LoVo (cell line): ENCODE data around the gene MUC5B.
"Not testable (repeated sequence)": the region's sequence is repeated elsewhere in the genome, so short reads cannot be mapped to it uniquely, and the experiment has no call there.

Experiments used
- DNase-seq: peaks from one replicate; pipeline ENCODE4 v3.0.0-alpha.2; 2016; ENCODE audit warnings: low spot score

MUC5B gene

DNA sequence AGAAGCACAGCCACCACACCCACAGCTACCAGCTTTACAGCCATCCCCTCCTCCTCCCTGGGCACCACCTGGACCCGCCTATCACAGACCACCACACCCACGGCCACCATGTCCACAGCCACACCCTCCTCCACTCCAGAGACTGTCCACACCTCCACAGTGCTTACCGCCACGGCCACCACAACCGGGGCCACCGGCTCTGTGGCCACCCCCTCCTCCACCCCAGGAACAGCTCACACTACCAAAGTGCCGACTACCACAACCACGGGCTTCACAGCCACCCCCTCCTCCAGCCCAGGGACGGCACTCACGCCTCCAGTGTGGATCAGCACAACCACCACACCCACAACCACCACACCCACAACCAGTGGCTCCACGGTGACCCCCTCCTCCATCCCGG, 27.5 kb downstream of the MUC5B start:
- not testable (repeated sequence) for DNase-seq

DNA sequence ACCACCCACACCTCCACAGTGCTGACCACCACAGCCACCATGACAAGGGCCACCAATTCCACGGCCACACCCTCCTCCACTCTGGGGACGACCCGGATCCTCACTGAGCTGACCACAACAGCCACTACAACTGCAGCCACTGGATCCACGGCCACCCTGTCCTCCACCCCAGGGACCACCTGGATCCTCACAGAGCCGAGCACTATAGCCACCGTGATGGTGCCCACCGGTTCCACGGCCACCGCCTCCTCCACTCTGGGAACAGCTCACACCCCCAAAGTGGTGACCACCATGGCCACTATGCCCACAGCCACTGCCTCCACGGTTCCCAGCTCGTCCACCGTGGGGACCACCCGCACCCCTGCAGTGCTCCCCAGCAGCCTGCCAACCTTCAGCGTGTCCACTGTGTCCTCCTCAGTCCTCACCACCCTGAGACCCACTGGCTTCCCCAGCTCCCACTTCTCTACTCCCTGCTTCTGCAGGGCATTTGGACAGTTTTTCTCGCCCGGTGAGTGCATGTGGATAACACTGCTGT, 28.4 kb downstream of the MUC5B start:
- no peak for DNase-seq

DNA sequence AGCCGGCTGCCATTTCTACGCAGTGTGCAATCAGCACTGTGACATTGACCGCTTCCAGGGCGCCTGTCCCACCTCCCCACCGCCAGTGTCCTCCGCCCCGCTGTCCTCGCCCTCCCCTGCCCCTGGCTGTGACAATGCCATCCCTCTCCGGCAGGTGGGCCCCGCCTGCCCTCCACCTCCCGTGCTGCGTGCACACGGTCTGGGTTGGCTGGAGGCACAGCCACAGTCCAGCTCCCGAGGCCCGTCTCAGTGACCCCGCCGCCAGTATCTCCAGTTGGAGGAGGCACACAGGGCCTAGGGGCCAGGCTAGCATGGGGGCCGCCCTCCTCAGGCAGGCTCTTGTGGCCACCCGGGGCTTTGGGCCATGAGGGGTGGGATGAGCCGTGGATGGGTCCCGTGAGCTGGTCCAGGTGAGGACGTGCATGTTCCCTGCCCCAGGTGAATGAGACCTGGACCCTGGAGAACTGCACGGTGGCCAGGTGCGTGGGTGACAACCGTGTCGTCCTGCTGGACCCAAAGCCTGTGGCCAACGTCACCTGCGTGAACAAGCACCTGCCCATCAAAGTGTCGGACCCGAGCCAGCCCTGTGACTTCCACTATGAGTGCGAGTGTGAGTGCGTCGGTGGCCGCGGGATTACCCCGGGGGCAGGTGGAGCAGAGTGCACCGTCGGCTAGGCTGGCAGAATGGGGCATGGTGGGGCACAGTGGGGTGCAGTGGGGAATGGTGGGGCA, 29.7 kb downstream of the MUC5B start:
- no peak for DNase-seq

DNA sequence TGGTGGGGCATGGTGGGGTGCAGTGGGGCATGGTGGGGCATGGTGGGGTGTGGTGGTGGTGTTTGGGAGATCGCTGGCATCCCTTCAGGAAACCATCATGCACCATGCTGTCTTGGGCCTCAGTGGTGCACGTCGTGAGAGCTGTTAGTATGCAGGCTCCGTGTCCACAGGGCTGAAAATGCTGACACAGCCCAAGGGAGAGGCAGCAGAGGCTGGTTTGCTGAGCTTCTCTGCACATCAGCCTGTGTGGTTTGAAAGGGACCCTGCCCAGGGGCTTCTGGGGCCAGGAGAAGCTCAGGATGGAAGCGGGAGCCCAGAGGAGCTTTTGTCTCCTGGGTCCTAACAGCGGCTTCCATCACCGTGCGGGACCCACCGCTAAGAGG, 30.2 kb downstream of the MUC5B start:
- DNase-seq, result no peak

DNA sequence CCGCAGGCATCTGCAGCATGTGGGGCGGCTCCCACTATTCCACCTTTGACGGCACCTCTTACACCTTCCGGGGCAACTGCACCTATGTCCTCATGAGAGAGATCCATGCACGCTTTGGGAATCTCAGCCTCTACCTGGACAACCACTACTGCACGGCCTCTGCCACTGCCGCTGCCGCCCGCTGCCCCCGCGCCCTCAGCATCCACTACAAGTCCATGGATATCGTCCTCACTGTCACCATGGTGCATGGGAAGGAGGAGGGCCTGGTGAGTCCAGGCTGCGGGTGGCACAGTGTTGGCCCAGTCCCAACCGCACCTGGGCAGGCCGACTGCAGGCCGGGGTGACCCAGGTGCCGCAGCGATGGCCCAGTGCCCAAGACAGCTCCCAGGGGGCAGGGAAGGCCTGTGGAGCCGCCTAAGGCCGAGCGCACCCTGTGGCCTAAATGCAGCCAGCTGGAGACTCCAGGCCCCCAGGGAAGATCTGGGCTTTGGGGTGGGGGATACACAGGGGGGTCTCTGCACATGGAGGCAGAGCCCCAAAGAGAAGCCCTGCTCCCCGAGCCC, 31.3 kb downstream of the MUC5B start:
- DNase-seq, result no peak

DNA sequence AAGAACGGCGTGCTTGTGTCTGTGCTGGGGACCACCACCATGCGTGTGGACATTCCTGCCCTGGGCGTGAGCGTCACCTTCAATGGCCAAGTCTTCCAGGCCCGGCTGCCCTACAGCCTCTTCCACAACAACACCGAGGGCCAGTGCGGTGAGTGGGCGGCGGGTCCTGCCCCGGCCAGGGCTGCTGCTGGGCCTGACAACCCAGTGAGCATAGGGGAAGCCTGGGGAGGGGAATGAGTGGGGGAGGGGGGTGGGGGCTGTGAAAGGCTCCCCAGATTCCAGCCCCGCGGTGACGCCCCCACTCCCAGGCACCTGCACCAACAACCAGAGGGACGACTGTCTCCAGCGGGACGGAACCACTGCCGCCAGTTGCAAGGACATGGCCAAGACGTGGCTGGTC, 31.9 kb downstream of the MUC5B start:
- no peak for DNase-seq

DNA sequence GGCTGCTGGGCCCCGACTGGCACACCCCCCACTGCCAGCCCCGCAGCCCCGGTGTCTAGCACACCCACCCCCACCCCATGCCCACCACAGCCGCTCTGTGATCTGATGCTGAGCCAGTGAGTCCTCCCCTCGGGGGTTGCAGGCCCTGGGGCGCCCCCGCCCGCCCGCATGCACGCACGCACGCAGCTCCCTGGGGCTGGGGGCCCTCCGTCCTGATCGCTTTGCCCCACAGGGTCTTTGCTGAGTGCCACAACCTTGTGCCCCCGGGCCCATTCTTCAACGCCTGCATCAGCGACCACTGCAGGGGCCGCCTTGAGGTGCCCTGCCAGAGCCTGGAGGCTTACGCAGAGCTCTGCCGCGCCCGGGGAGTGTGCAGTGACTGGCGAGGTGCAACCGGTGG, 32.3 kb downstream of the MUC5B start:
- DNase-seq, result no peak

DNA sequence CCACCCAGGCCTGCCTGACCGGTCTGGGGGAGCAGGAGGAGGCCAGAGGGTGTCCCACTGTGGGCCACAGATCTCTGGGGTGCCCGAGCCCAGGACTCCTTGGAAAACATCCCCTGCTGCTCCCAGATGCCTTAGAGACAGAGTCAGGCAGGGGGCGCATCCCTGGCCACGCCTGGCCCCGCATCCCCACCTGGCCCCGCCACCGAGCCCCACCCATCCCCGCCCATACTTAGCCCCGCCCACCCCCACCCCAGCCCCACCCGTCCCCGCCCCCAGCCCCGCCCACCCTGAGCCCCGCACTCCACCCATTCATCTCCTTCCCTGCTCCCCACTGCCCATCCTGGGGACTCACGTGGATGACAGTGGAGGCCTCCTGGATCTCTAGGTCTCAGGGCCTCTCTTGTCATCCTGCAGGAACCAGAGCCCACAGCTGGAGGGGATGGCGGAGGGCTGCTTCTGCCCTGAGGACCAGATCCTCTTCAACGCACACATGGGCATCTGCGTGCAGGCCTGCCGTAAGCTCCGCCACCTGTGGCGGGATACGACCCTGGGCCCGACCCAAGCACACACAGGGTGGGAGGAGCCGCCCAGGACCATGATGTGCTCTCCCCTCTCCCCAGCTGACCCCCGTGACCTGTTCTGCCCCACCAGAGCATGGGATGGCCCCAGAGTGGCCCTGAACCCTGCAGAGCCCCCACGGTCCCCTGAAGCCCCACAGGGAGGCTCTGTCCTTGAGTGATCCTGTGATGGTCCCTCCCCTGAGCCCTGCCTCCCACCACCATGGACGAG, 33.6 kb downstream of the MUC5B start:
- DNase-seq, result no peak

DNA sequence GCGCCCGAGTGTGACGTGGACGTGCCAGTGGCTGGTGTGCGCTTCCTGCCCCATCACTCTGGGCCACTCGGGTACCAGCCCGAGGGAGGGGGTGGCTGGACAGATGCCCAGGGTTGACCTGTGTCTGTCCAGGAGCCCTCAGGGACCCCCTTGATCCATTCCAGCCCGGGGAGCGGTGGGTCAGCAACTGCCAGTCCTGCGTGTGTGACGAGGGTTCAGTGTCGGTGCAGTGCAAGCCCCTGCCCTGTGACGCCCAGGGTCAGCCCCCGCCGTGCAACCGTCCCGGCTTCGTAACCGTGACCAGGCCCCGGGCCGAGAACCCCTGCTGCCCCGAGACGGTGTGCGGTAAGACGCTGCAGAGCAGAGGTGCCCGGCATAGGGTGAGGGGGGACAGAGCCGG, 34.5 kb downstream of the MUC5B start:
- no peak for DNase-seq

DNA sequence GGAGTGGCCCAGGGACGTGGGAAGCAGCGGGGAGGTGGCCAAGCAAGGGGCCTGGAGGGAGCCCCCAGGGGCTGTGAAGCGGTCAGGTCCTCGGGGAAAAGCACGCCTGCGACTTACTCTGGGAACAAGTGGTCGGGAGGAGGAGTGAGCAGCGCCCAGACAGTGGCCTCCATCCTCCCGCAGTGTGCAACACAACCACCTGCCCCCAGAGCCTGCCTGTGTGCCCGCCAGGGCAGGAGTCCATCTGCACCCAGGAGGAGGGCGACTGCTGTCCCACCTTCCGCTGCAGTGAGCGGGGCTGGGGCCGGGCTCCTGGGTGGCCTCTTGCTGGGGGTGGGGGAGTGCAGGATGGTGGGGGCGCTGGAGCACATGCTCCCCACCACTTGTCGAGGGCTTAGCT, 35.0 kb downstream of the MUC5B start:
- DNase-seq, result no peak

DNA sequence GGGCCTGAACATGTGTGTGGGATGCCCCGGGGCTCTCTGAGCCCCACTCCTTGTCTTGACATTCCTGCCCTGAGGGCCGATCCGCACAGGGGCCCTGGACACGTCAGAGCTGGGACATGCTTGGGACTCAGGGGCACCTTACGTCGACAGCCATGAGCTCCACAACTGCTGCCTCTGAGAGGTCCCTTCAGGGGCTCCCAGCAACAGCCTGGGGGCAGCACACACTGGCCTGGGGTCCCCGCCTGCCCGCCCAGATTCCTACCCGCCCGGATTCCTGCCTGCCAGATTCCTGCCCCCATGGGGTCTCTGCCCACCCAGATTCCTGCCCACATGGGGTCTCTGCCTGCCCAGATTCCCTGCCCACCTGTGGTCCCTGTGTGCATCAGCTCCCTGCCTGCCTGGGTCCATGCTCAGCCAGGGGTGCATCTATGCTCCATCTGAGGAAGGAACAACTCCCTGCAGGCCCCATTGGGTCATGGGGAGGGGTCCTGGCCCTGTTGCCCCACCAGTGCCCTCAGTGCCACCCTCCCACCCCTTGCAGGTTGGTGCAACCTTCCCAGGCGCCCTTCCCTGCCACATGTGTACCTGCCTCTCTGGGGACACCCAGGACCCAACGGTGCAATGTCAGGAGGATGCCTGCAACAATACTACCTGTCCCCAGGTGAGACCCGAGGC, 35.7 kb downstream of the MUC5B start:
- DNase-seq, result no peak

DNA sequence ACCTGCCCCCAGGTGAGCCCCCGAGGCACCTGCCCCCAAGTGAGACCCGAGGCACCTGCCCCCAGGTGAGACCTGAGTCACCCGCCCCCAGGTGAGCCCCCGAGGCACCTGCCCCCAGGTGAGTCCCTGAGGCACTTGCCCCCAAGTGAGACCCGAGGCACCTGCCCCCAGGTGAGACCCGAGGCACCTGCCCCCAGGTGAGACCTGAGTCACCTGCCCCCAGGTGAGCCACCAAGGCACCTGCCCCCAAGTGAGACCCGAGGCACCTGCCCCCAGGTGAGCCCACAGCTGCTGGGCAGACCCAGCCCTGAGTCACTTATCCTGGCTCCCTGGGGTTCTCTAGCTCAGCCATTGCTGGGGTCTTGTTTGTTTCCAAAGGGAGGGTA, 36.2 kb downstream of the MUC5B start:
- no peak for DNase-seq

DNA sequence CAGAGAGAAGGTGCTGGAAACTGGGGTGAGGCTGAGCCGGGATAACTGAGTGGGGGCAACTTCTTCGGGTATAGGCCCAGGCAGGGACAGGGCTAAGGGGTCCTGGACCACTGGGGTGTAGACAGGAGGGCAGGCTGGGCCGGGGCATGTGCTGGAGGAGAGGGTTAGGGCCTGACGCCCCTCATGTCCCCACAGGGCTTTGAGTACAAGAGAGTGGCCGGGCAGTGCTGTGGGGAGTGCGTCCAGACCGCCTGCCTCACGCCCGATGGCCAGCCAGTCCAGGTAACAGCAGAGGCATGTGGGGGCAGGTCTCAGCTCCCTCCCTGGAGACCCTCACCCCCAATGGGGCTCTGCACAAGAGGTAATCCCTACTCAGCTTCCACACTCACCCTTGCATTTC, 36.7 kb downstream of the MUC5B start:
- no peak for DNase-seq

DNA sequence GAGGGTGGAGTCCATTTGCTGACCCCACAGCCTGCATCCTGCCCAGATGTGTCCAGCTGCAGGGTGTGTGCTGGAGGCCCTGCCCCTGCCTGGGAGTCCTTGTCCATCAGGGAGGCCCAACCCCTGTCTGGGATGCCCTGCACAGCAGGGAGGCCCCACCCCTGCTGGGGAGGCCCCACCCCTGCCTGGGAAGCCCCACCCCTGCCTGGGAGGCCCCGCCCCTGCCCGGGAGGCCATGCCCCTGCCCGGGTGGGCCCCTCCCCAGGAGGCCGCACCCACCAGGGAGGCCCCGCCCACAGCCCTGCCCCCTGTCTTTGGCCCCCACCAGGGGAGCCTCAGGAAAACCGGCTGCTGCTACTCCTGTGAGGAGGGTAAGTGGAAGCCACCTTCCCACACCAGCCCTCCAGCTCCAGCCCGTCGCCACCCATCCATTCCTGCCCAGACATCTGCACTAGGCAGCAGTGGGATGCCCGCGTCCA, 37.2 kb downstream of the MUC5B start:
- DNase-seq, result peak; percentile 6

DNA sequence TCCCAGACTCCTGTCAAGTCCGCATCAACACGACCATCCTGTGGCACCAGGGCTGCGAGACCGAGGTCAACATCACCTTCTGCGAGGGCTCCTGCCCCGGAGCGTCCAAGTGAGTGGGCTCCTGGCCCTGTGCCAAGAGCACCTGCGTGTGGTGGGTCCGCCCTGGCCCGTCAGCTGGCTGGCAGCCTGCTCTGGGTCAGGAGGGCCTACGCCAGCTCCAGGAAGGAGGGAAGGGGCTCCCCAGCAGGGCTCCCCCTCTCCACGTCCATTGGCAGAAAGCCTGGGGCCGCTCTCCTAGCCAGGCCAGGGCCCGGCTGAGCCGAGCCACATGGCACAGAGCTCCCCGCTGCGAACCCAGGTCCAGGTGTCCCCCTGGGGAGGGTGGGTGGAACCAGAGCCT, 37.8 kb downstream of the MUC5B start:
- DNase-seq, result no peak

DNA sequence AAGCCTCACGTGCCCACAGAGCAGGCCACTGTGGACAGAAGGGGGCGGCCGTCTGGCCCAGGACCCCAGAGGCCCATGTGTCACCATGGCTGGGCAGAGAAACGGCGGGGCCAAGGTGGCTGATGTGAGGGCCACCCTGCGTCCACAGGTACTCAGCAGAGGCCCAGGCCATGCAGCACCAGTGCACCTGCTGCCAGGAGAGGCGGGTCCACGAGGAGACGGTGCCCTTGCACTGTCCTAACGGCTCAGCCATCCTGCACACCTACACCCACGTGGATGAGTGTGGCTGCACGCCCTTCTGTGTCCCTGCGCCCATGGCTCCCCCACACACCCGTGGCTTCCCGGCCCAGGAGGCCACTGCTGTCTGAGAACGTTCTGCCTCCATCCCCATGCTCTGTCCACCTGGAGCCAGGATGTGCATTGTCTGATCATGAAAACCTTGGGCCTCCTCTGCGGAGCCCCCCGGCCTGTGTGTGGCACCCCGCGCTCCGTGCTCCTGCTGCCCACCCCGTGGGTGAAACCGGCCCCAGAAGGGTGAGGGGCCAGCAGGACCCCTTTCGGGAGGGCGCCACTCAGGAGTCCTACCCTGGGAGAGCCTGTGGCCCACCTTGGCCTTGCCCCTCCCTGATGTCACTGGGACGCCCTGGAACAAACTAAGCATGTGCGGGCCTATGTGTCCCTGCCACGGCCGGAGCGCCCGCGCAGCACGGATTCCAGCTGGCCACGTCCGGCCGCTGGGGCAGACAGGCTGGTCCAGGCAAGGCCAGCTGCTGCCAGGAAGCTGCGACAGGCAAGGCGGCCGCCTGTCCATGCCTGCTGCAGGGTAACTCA, 38.6 kb downstream of the MUC5B start:
- DNase-seq, result no peak

DNA sequence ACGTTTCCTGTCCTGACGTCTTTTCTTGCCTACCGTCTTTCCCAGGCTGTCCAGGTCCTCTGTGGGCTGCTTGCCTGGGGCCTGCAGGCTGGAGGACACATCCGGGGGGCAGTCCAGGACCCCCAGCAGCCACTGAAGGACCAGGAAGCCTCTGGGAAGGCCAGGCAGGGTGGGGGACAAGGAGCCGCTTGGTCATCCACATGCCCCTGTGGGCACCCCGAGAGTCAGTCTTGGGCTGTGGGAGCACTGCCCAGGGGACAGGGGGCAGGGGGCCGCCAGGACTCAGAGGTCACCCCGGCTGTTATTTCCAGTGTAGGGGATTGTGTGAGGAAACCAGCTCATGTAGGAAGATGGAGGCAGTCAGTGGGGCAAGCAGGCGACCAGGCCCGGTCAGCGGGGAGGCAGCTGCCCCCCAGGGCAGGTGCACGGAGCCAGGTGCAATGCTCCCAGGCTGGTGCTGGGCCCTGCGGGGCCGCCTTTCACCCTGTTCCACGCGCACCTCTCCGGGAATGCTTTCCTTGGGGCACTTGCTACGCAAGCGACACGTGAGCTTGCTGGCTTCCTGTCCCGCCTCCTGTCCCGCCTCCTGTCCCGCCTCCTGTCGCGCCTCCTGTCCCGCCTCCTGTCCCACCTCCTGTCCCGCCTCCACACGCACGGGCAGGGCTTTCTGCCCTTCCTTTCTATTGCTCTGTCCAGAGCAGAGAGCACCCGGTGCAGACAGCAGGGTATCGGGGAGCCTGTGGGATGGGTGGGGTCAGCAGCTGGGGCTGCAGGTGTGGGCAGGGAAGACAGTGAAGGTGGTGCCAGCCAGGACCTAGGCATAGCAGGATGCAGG, 39.5 kb downstream of the MUC5B start:
- DNase-seq, result peak; percentile 92

DNA sequence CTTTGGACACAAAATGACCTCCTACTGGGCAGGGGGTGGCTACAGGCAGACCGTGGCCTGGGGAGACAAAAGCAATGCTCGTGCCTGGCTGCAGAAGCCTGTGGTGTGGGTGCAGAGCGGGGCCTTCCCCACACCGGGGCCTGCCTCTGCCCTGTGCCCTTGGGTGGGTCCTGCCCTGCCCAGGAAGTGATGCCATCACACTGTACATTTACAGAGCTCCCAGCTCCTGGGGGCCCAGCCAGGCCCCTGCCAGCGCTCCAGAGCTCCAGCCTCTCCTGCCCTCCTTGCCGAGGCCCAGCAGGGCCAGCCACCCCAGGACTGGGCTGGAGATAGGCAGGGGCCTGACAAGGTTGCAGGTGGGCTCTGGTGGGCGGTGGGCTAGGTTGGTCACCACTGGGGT, 40.1 kb downstream of the MUC5B start:
- no peak for DNase-seq

DNA sequence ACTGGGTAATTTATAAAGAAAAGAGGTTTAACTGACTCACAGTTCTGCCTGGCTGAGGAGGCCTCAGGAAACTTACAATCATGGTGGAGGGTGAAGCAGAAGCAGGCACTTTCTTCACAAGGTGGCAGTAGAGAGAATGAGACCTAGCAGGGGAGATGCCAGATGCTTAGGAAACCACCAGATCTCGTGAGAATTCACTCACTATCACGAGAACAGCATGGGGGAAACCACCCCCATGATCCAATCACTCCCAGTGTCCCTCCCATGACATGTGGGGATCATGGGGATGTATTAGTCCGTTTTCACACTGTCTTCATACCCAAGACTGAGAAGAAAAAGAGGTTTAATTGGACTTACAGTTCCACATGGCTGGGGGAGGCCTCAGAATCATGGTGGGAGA, 41.6 kb downstream of the MUC5B start:
- DNase-seq, result peak; percentile 50

DNA sequence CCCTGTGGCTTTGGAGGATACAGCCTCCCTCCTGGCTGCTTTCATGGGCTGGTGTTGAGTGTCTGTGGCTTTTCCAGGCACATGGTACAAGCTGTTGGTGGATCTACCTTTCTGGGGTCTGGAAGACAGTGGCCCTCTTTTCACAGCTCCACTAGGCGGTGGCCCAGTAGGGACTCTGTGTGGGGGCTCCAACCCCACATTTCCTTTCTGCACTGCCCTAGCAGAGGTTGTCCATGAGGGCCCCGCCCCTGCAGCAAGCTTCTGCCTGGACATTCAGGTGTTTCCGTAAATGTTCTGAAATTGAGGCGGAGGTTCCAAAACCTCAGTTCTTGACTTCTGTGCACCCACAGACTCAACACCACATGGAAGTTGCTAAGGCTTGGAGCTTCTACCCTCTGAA, 42.6 kb downstream of the MUC5B start:
- not testable (repeated sequence) for DNase-seq

DNA sequence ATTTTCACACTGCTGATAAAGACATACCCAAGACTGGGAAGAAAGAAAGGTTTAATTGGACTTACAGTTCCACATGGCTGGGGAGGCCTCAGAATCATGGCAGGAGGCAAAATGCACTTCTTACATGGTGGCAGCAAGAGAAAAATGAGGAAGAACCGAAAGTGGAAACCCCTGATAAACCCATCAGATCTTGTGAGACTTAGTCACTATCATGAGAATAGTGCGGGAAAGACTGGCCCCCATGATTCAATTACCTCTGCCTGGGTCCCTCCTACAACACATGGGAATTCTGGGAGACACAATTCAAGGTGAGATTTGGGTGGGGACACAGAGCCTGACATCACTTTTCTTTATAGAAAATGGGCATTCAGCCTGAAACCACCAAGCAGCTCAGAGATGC, 44.1 kb downstream of the MUC5B start:
- not testable (repeated sequence) for DNase-seq
